Subcutaneous adipose tissue (tissue), 4 donors: ENCODE measurements around the gene HECW1. TPM values are rescaled to one million over a fixed set of nuclear protein-coding genes. Genes with fewer than 3 reads are reported as not detected.

ENCODE experiments used
- total RNA-seq, 4 donors: library from RNA; depleted of rRNA; stranded (reverse); fragments of >200 nt; gene quantifications; one replicate each; pipeline ENCODE4 v1.1.0, GENCODE V29; 2016
- TF ChIP-seq, protein P1 (sequence below): fragments of 450-650 bp; IDR thresholded peaks from one replicate; pipeline ENCODE4 v1.5.1; 2016; ENCODE audit warnings: low read depth, mild to moderate bottlenecking, control low read depth, antibody characterized with exemption, moderate library complexity

The HECW1 gene
- total RNA-seq, 4 donors from 2014 or later: 0.38 to 2.2 (median 0.80) TPM

DNA sequence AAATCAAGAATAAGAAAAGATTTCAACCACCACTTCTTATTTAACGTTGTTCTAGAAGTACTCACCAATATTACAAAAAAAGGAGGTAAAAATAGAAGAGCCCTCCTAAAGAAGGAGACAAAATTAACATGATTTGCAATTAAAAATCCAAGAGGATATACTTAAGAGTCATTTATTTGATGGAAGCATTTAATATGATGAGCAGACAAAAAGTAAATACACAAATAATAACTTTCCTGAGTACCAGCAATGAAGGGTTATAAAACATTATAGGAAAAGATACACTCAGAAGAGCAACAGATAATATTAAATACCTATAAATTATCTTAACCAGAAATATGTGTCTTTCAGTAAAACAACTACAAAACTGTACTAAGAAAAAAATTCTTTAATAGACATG lies 363.5 kb downstream of the HECW1 start:
- TF ChIP-seq, protein P1, sequence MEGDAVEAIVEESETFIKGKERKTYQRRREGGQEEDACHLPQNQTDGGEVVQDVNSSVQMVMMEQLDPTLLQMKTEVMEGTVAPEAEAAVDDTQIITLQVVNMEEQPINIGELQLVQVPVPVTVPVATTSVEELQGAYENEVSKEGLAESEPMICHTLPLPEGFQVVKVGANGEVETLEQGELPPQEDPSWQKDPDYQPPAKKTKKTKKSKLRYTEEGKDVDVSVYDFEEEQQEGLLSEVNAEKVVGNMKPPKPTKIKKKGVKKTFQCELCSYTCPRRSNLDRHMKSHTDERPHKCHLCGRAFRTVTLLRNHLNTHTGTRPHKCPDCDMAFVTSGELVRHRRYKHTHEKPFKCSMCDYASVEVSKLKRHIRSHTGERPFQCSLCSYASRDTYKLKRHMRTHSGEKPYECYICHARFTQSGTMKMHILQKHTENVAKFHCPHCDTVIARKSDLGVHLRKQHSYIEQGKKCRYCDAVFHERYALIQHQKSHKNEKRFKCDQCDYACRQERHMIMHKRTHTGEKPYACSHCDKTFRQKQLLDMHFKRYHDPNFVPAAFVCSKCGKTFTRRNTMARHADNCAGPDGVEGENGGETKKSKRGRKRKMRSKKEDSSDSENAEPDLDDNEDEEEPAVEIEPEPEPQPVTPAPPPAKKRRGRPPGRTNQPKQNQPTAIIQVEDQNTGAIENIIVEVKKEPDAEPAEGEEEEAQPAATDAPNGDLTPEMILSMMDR: no peak

DNA sequence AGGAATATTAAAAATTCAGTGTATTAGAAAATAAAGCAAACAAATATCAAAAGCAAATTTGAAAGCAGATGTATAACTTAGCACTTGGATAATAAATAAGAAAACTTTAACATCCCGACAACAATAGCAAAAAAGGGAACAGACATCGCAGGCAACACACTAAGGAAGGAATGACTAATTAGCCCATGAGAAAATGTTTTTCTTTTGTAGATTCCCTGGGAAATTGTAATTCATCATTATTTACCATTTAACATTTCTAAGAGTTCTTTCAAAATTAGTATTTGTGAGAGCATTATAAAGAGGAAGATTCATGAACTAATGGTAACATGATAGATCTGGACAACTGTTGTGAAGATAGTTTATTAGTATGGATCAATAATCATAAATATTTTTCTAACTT lies 364.4 kb downstream of the HECW1 start:
- TF ChIP-seq, protein P1: no peak

DNA sequence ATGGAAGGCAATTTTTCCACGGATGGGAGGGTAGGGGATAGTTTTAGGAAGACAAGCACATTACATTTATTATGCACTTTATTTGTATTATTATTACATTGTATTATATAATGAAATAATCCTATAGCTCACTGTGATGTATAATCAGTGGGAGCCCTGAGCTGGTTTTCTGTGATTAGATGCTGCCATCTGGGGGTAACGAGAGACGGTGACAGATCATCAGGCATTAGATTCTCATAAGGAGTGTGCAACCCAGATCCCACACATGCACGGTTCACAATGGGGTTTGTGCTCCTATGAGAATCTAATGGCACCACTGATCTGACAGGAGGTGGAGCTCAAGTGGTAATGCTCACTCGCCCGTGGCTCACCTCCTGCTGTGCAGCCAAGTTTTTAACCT lies 366.6 kb downstream of the HECW1 start:
- TF ChIP-seq, protein P1: no peak

DNA sequence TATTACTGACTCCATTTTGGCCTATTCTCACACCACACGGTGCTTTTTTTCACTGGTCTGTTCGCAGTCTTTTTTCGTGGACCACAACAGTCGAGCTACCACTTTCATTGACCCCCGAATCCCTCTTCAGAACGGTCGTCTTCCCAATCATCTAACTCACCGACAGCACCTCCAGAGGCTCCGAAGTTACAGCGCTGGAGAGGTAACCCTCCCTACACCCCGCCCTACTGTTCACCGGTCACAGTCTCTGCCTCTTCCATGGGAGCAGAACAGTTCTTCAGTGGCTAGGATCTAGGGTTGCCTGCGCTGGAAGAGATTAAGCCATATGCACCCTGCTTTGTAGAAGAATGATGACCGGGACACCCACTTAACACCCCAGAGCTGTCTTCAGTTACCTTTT lies 367.1 kb downstream of the HECW1 start:
- TF ChIP-seq, protein P1: no peak

DNA sequence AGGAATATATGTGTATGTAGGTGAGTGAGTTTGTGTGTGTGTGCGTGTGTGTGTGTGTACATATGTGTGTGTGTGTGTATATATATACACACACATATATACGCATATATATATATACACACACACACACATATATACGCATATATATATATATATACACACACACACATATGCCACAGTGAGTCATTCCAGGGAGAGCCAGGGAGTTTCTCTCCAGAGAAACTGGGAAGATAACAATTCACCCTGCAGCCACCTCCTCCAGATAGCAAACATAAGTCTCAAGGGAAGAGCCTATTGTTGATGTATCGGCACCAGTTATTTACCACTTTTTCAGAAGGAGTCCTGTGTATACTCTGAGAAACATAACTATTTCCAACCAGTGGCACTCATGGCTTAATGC lies 368.1 kb downstream of the HECW1 start:
- TF ChIP-seq, protein P1: no peak

DNA sequence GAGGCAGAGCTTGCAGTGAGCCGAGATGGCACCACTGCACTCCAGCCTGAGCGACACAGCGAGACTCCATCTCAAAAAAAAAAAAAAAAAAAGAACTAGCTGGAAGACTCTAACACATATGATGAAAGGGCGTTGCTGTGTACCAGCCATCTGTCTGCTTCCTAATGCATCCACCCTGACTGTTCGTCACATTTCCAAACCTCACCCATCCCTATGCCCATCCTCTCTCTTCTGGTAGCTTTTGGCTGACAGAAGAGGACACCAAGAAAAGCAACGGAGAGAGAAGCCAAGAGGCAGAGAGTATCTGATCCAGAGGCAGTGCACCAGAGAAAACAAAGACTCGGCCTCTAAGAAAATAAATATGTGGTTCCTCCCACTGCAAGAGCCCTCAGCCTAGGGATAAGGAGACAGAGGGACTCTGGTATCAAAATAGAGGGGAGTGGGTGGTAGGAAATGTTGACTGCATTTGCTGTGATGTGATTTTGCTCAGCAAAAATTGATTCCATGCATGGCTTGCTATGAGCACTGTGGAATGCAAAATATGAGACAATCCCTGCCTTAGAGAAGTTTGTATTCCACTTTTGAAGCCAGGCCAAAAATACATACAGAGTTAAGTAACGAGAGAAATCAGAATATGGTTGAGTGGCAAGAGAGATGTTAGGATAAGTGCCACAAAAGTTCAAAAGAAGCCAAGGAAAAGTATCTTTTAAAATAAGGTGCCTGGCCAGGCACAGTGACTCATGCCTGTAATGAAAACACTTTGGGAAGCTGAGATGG lies 369.6 kb downstream of the HECW1 start:
- TF ChIP-seq, protein P1: no peak

DNA sequence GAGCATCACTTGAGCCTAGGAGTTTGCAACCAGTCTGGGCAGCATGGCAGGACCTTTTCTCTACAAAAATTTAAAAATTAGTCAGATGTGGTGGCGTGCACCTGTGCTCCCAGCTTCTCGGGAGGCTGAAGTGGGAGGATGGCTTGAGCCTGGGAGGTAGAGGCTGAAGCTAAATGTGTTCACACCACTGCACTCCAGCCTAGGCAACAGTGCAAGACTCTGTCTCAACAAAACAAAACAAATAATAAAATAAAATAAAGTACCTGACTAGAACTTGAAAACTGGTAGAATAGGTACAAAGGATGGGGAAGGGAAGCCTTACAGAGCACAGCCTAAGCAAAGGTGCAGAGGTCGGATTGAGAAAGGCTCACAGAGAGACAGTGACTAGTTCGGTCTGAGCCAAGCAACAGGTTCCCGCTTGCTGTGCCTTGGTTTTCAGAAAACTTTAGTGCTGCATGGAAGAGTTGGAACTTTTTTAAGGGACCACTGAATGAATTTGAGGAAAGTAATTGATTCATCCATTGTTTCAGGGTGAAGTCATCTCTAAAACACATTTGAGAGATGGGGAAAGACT lies 370.3 kb downstream of the HECW1 start:
- TF ChIP-seq, protein P1: no peak
